Measurements from ENCODE around the gene ATP6V0C. TPM values are rescaled to one million over a fixed set of nuclear protein-coding genes. Genes with fewer than 3 reads are reported as not detected.

The ATP6V0C gene
- total and polyA plus RNA-seq, 2 of the 13 experiments (the other 11 are each of a cell fraction or from before 2014, with no cell fraction given), result 10.4 to 20.1 TPM

DNA sequence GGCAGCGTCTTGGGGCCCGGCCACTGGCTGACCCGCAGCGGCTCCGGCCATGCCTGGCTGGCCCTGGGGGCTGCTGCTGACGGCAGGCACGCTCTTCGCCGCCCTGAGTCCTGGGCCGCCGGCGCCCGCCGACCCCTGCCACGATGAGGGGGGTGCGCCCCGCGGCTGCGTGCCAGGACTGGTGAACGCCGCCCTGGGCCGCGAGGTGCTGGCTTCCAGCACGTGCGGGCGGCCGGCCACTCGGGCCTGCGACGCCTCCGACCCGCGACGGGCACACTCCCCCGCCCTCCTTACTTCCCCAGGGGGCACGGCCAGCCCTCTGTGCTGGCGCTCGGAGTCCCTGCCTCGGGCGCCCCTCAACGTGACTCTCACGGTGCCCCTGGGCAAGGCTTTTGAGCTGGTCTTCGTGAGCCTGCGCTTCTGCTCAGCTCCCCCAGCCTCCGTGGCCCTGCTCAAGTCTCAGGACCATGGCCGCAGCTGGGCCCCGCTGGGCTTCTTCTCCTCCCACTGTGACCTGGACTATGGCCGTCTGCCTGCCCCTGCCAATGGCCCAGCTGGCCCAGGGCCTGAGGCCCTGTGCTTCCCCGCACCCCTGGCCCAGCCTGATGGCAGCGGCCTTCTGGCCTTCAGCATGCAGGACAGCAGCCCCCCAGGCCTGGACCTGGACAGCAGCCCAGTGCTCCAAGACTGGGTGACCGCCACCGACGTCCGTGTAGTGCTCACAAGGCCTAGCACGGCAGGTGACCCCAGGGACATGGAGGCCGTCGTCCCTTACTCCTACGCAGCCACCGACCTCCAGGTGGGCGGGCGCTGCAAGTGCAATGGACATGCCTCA is 41.9 kb upstream of the ATP6V0C start (continued):
- TF ChIP-seq EED (CRISPR knock-in tag; IDR thresholded peaks at IDR 0.05) (no peak), AGO1 (IDR thresholded peaks at IDR 0.05; ENCODE audit: low read depth, low read length, poor library complexity, severe bottlenecking) (peak; percentile 1), EEA1 (CRISPR knock-in tag; IDR thresholded peaks at IDR 0.05; ENCODE audit: borderline replicate concordance) (no peak), TMF1 (CRISPR knock-in tag; IDR thresholded peaks at IDR 0.05; ENCODE audit: low read depth) (no peak), KDM2A (CRISPR knock-in tag; IDR thresholded peaks at IDR 0.05; ENCODE audit: borderline replicate concordance, low read depth) (peak; percentile 48; the same call in 1 of the 2 replicates), ZNF446 (CRISPR knock-in tag; IDR thresholded peaks at IDR 0.05) (peak; percentile 93), NAIF1 (CRISPR knock-in tag; IDR thresholded peaks at IDR 0.05; ENCODE audit: borderline replicate concordance) (no peak), GTF3A (CRISPR knock-in tag; conservative IDR thresholded peaks at IDR 0.05) (0 out of 2 replicates have a peak, but pooled peaks have one; percentile 17), KDM5B (CRISPR knock-in tag; IDR thresholded peaks at IDR 0.05; ENCODE audit: borderline replicate concordance) (peak; percentile 34; the same call in 1 of the 2 replicates), ZNF773 (CRISPR knock-in tag; IDR thresholded peaks at IDR 0.05; ENCODE audit: borderline replicate concordance) (no peak; the same call in 1 of the 2 replicates), ZBTB7B (CRISPR knock-in tag; IDR thresholded peaks at IDR 0.05) (peak; percentile 69; the same call in 1 of the 2 replicates), ZKSCAN1 (IDR thresholded peaks at IDR 0.05; ENCODE audit: low read length) (no peak), ZNF883 (CRISPR knock-in tag; IDR thresholded peaks at IDR 0.05; ENCODE audit: not compliant biosample characterization) (peak; percentile 22), ZNF891 (CRISPR knock-in tag; IDR thresholded peaks at IDR 0.05) (0 out of 2 replicates have a peak, but pooled peaks have one; percentile 69), MTF2 (CRISPR knock-in tag; IDR thresholded peaks at IDR 0.05; ENCODE audit: borderline replicate concordance) (peak; percentile 16; the same call in 1 of the 2 replicates), ZNF253 (CRISPR knock-in tag; IDR thresholded peaks at IDR 0.05; ENCODE audit: borderline replicate concordance) (0 out of 2 replicates have a peak, but pooled peaks have one; percentile 60), NFIC (IDR thresholded peaks at IDR 0.05; ENCODE audit: low read length) (no peak), ZSCAN12 (CRISPR knock-in tag; IDR thresholded peaks at IDR 0.05) (no peak), MYC (CRISPR knock-in tag; IDR thresholded peaks at IDR 0.05; ENCODE audit: borderline replicate concordance) (peak; percentile 19; the same call in 1 of the 2 replicates)
- TF ChIP-seq, protein P1, sequence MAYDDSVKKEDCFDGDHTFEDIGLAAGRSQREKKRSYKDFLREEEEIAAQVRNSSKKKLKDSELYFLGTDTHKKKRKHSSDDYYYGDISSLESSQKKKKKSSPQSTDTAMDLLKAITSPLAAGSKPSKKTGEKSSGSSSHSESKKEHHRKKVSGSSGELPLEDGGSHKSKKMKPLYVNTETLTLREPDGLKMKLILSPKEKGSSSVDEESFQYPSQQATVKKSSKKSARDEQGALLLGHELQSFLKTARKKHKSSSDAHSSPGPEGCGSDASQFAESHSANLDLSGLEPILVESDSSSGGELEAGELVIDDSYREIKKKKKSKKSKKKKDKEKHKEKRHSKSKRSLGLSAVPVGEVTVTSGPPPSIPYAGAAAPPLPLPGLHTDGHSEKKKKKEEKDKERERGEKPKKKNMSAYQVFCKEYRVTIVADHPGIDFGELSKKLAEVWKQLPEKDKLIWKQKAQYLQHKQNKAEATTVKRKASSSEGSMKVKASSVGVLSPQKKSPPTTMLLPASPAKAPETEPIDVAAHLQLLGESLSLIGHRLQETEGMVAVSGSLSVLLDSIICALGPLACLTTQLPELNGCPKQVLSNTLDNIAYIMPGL (CRISPR knock-in tag; IDR thresholded peaks at IDR 0.05; ENCODE audit: borderline replicate concordance in 1 of 2, low read depth in 1 of 2), result 0 out of 4 replicates have a peak, but pooled peaks of 1 of the 2 experiments have one; percentile 23
- TF ChIP-seq, protein P2, sequence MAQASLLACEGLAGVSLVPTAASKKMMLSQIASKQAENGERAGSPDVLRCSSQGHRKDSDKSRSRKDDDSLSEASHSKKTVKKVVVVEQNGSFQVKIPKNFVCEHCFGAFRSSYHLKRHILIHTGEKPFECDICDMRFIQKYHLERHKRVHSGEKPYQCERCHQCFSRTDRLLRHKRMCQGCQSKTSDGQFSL (CRISPR knock-in tag; IDR thresholded peaks at IDR 0.05), result 0 out of 2 replicates have a peak, but pooled peaks have one; percentile 22
- TF ChIP-seq, protein P3, sequence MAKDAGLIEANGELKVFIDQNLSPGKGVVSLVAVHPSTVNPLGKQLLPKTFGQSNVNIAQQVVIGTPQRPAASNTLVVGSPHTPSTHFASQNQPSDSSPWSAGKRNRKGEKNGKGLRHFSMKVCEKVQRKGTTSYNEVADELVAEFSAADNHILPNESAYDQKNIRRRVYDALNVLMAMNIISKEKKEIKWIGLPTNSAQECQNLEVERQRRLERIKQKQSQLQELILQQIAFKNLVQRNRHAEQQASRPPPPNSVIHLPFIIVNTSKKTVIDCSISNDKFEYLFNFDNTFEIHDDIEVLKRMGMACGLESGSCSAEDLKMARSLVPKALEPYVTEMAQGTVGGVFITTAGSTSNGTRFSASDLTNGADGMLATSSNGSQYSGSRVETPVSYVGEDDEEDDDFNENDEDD (CRISPR knock-in tag; IDR thresholded peaks at IDR 0.05; ENCODE audit: borderline replicate concordance), result peak; percentile 72; the same call in 1 of the 2 replicates
- TF ChIP-seq, protein P4, sequence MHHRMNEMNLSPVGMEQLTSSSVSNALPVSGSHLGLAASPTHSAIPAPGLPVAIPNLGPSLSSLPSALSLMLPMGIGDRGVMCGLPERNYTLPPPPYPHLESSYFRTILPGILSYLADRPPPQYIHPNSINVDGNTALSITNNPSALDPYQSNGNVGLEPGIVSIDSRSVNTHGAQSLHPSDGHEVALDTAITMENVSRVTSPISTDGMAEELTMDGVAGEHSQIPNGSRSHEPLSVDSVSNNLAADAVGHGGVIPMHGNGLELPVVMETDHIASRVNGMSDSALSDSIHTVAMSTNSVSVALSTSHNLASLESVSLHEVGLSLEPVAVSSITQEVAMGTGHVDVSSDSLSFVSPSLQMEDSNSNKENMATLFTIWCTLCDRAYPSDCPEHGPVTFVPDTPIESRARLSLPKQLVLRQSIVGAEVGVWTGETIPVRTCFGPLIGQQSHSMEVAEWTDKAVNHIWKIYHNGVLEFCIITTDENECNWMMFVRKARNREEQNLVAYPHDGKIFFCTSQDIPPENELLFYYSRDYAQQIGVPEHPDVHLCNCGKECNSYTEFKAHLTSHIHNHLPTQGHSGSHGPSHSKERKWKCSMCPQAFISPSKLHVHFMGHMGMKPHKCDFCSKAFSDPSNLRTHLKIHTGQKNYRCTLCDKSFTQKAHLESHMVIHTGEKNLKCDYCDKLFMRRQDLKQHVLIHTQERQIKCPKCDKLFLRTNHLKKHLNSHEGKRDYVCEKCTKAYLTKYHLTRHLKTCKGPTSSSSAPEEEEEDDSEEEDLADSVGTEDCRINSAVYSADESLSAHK (CRISPR knock-in tag; IDR thresholded peaks at IDR 0.05; ENCODE audit: borderline replicate concordance), result no peak
